Pons (tissue), 1 donor: ENCODE measurements around the gene RTP5.

ENCODE experiments used
- DNase-seq: peaks from one replicate; pipeline ENCODE4 v3.0.0-alpha.2; 2016; ENCODE audit warnings: low spot score

The RTP5 gene

DNA sequence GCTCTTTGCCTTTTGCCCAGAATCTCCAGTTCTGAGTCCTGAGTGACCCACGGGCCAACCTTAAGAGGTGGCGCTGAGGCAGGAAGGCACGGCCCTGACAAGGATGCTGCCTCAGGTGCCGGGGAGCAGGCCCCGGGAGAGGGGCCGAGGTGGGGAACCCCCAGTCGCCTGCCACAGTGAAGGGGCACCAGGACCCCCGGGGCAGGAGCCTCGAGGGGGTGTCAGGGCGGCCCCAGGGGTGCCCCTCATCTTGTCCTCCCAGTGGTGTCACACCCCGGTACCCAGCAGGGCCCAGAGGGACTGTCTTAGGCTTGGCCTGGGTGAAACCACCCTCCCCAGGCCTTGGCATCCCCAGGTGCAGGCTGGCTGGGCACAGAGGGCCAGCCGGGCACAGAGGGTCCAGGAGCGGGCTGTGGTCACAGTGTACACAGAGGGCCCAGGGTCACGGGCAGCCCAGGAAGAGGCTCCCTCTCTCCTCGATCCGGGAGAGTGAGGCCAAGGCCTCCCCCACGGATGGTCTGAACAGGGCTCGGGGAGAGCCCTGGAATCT lies 11.9 kb upstream of the RTP5 start:
- no peak for DNase-seq

DNA sequence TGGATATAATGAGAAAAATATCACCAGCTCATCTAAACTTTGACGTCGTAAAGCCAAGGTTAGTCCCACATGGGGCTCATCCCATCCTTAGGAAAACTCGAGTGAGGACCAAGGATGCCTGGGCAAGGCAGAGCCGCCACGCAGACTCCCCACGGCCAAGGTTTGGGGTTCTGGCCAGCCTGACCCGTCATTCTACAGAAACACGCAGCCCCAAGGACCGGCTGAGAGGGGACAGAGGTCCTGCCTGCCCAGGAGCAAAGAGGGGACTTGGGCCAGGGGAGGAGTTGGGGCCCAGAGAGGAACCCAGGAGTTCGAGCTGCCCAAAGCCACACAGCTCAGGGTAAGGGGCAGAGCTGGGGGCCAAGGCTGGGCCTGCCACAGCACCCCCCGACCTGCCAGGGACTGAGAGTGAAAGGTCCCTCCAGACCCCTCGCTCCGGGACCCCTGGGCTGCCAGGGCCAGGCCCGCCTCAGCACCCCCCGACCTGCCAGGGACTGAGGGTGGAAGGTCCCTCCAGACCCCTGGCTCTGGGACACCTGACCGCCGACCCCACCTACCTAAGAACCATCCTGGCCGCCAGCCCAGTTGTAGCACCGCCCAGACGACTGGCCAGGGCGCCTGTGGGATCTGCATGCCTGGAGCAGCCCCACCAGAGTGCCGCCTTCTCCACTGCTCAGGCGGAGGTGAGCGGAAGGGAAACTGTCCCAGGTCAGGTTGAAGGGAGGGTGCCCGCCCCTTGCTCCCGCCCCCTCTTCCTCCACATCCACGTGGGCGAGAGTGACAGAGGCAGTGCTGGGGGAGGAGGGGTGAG lies 11.1 kb upstream of the RTP5 start, which contains the start of gene PDCD1:
Gene PDCD1, minus strand, starts transcription at position 689 of the 811 bp plus-strand sequence. Its CDS starts 56 bp downstream, at position 633.
- no peak for DNase-seq

DNA sequence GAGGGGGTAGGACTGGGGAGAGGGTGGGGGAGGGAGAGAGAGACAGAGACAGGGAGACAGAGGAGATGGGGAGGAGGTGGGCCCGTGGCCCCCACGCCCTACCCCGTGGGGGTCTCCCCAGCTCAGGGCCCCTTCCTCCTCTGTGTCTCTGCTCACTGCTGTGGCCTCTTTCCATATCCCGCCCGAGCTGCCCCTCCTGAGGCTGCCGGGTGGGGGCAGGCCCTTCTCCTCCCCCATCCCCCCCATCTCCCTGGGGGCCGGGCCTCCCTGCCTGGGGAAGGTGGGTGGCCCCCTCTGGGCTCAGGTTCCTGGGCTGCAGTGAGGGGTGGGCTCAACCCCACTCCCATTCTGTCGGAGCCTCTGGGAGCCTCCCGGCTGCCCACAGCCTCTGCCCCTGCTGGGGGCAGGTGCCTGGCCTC lies 10.5 kb upstream of the RTP5 start:
- no peak for DNase-seq

DNA sequence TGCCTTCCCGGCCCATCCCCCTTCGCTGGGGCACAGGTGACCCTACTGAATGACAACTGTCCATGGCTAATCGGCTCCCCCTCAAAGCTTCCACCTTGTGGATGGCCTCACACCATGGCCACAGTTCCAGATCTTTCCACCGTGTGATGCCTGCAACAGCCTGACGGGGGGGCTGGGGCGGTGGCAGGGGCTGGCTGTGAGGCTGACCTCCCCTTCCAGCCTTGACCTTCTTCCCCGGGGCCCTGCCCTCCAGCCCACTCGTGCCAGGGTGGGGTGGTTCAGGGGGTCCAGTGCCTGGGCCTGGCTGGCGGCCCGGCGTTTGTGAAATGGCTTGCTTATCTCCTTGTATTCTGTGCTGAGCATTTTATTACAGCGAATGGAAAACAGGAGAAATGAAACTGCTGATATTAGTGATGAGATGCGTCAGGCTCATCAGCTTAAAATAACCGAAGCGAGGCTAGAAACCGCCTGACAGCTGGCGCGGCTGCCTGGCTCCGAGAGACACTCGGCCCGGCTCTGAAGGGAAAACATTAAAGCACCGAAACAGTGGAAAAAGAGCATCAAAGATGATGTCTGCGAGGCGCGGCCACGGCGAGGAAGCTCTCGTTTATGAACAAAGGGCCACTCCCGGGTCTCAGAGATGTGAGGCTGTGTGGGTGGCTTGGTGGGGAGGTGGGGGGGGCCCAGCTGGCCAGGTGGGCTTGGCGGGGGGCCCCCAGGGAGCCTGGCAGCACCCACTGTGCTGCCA lies 9.9 kb upstream of the RTP5 start:
- DNase-seq, result peak; percentile 40

DNA sequence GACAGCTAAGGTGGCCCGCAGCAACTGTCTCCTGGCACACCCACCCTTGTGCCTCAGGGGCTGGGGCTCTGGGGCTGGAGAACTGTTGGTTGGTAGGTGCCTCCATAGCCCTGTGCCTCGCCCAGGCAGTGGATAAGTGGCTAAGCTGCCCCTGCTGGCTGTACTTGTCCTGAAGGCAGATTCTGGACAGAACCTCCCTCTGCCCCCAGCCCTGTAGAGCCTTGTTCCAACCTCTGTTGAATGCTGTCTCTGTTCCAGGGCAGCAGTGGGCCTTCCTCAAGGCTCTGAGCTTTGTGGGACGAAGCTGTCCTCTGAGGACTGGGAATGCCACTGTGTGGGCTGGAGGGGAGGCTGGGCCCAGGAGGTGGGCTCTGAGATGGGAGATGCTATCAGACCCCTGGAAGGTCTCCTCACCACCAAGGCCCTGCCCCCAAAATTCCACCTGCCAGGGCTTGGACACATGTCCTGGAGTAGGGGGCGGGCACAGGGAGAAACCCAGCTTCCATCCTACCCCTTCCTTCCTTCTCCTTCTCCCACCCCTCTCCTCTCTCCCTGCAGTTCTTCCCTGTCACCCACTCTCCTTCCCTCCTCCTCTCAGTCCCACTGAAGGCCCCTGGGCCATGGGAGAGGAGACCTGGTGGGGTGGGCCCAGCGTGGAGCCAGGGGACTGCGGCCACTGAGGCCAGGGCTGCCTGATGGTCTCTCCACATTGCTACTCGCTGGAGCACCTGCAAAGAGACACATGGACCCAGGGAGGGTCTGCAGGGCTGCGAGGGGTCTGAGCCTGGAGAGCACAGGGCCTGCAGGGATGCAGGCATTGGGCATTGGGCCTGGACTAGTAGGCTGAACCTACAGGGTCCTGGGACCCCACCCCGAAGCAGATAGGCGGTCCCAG lies 9.1 kb upstream of the RTP5 start:
- no peak for DNase-seq

DNA sequence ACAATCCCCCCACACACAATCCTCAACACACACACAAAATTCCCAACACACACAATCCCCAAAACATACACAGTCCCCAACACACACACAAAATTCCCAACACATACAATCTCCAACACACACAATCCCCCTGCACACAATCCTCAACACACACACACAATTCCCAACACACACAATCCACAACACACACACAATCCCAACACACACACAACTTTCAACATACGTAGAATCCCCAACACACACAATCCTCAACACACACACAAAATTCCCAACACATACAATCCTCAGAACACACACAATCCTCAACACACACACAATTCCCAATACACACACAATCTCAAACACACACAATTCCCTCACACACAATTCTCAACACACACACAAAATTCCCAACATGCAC lies 8.3 kb upstream of the RTP5 start:
- no peak for DNase-seq

GRCh38 chr2:241862093-241862492 lies 7.4 kb upstream of the RTP5 start:
- DNase-seq, result no peak

- no peak for DNase-seq
Observed at GRCh38 chr2:241862775-241863535, 6.6 kb upstream of the RTP5 start.

DNA sequence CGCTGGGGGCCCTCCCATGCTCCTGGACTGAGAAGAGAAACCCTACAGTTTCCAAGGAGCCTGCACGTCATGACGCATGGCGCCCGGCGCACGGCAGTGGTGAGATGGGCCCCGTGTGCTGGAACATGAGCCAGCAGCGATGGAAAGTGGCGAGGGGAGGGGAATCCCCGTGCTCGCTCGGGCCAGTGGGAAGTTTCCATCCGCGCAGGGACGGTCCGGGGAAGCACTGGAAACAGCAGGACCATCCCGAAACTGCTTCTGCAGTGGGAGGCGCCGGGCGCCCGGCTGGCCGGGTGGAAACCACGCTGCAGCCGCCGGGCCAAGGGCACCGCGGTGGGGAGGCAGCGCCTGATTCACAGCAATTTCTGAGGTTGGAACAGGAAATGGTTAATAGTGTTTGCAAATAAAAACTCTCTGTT lies 6.0 kb upstream of the RTP5 start:
- DNase-seq, result no peak

GRCh38 chr2:241864168-241864849 lies 5.2 kb upstream of the RTP5 start:
- no peak for DNase-seq

DNA sequence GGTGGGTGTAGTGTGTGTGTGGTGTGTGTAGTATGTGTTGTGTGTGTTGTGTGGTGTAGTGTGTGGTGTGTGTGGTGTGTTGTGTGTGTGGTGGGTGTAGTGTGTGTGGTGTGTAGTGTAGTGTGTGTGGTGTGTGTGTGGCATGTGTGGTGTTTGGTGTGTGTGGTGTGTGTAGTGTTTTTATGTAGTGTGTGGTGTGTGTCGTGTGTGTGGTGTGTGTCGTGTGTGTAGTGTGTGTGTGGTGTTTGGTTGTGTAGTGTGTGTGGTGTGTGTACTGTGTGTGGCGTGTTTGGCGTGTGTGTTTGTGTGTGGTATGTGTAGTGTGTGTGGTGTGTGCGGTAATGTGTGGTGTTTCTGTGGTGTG lies 4.7 kb upstream of the RTP5 start:
- no peak for DNase-seq

DNA sequence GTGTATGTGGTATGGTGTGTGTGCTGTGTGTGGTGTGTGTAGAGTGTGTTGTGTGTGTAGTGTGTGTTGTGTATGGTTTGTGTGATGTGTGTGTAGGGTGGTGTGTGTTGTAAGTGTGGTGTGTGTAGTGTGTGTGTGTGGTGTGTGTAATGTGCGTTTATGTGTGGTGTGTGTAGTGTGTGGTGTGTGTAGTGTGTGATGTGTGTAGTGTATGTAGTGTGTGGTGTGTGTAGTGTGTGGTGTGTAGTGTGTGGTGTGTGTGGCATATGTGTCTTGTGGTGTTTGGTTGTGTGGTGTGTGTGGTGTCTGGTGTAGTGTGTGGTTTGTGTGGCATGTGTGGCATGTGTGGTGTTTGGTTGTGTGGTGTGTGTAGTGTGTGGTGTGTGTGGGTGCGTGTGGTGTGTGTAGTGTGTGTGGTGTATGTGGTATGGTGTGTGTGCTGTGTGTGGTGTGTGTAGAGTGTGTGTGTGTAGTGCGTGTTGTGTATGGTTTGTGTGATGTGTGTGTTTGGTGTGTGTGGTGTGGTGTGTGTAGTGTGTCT lies 4.0 kb upstream of the RTP5 start:
- DNase-seq, result no peak

- DNase-seq, result no peak
Observed at GRCh38 chr2:241865957-241866789, 3.4 kb upstream of the RTP5 start.

- no peak for DNase-seq
Observed at GRCh38 chr2:241866790-241867645, 2.5 kb upstream of the RTP5 start.

GRCh38 chr2:241867776-241868420 lies 1.6 kb upstream of the RTP5 start:
- no peak for DNase-seq

DNA sequence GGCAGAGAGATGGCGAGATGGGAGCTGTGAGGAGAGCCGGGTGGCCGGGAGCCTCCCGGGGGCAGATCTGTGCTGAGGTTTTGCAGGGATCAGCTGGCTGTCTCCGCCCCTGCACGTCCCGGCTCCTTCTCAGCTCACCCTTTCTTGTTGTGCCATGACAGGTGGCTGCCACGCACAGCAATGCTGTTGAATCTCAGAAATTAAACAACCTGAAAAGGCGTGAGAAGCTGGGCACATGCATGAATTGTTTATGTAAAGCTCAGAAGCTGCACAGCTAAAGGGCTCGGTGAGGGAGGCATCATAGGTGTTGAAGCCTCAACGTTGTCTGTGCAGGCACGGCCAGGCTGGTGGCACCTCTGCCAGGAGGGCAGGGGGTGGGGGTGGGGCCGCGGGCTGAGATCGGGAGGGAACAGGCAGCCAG lies 858 bp upstream of the RTP5 start:
- DNase-seq, result no peak

GRCh38 chr2:241870081-241870541 lies 582 bp downstream of the RTP5 start:
- no peak for DNase-seq
